DND-41 (cell line): ENCODE results near the gene PLEKHM3.

Experiments used
- CTCF ChIP-seq: IDR thresholded peaks from 2 replicates; pipeline ENCODE4 v1.5.1; 2012; ENCODE audit warnings: borderline replicate concordance, low read length, moderate library complexity, mild to moderate bottlenecking; ENCODE audit not compliant: poor library complexity, severe bottlenecking; ENCODE audit errors: extremely low read depth
- EZH2 ChIP-seq: IDR thresholded peaks from 3 replicates; pipeline ENCODE4 v1.6.1; 2012; ENCODE audit warnings: borderline replicate concordance, low read depth, mild to moderate bottlenecking, moderate library complexity, low read length, inconsistent platforms; ENCODE audit not compliant: severe bottlenecking

GRCh38 chr2:208006833-208007232, 18.5 kb downstream of the PLEKHM3 start:
- no peak for TF ChIP-seq CTCF
- no peak for TF ChIP-seq EZH2
